Progenitor cell of endocrine pancreas (in vitro differentiated cells): Measurements from ENCODE around the gene ZNF106. TPM values are rescaled to one million over a fixed set of nuclear protein-coding genes. Genes with fewer than 3 reads are reported as not detected.

Source experiments
- DNase-seq: peaks from one replicate; pipeline ENCODE4 v3.0.0; 2021; ENCODE audit warnings: low spot score; ENCODE audit not compliant: unreplicated experiment
- H3K27ac Mint-ChIP-seq: 2 replicates; pipeline ENCODE4 v1.8.0; 2021; ENCODE audit warnings: mild to moderate bottlenecking, moderate library complexity, mixed read lengths
- H3K27me3 Mint-ChIP-seq: 2 replicates; pipeline ENCODE4 v1.8.0; 2021; ENCODE audit warnings: mixed read lengths
- H3K36me3 Mint-ChIP-seq: 2 replicates; pipeline ENCODE4 v1.8.0; 2022; ENCODE audit warnings: mixed read lengths; ENCODE audit not compliant: insufficient read depth
- H3K4me1 Mint-ChIP-seq: 2 replicates; pipeline ENCODE4 v1.8.0; 2021; ENCODE audit warnings: low read depth, mixed read lengths
- H3K4me3 Mint-ChIP-seq: 2 replicates; pipeline ENCODE4 v1.8.0; 2021; ENCODE audit warnings: low read depth, mild to moderate bottlenecking, moderate library complexity, mixed read lengths
- H3K9me3 Mint-ChIP-seq: 2 replicates; pipeline ENCODE4 v1.8.0; 2021; ENCODE audit warnings: low read depth, mixed read lengths
- CTCF ChIP-seq: fragments of 200-600 bp; sonication (generic); IDR thresholded peaks from one replicate; pipeline ENCODE4 v1.5.0; 2021; ENCODE audit warnings: antibody characterized with exemption, mild to moderate bottlenecking; ENCODE audit not compliant: unreplicated experiment
- total RNA-seq: library from RNA; stranded (reverse); gene quantifications from 2 replicates; pipeline ENCODE4 v1.2.1, GENCODE V29; 2021

ZNF106 gene
- total RNA-seq, 1 donor from 2014 or later = 52.4 TPM

GRCh38 chr15:42368096-42368495 lies 122.8 kb downstream of the ZNF106 start:
- Mint-ChIP-seq H3K36me3 (no peaks in the 10 kb centered on the region), H3K27ac (no peak overlapping the region), H3K27me3 (peaks cover 5% of the 10 kb centered on the region), H3K9me3 (peaks cover 10% of the 10 kb centered on the region), H3K4me1 (no peaks in the 10 kb centered on the region), H3K4me3 (no peak overlapping the region)
- no peak for TF ChIP-seq CTCF
- DNase-seq = no peak

GRCh38 chr15:42367041-42367440 lies 123.9 kb downstream of the ZNF106 start:
- DNase-seq = no peak
- Mint-ChIP-seq H3K9me3 (peaks cover 10% of the 10 kb centered on the region), H3K4me3 (no peak overlapping the region), H3K36me3 (no peaks in the 10 kb centered on the region), H3K4me1 (no peaks in the 10 kb centered on the region), H3K27me3 (peaks cover 5% of the 10 kb centered on the region), H3K27ac (no peak overlapping the region)
- no peak for TF ChIP-seq CTCF

- no peak overlapping the region for H3K27ac Mint-ChIP-seq
- H3K36me3 Mint-ChIP-seq = no peaks in the 10 kb centered on the region
- H3K4me1 Mint-ChIP-seq = no peaks in the 10 kb centered on the region
- H3K9me3 Mint-ChIP-seq = peaks cover 9% of the 10 kb centered on the region
- no peak for TF ChIP-seq CTCF
- H3K4me3 Mint-ChIP-seq = no peak overlapping the region
- no peak for DNase-seq
- peaks cover 5% of the 10 kb centered on the region for H3K27me3 Mint-ChIP-seq
Observed at GRCh38 chr15:42365921-42366550, 124.9 kb downstream of the ZNF106 start.

GRCh38 chr15:42364529-42364928 lies 126.4 kb downstream of the ZNF106 start:
- Mint-ChIP-seq H3K9me3 (peaks cover 6% of the 10 kb centered on the region), H3K4me3 (no peak overlapping the region), H3K27ac (no peak overlapping the region), H3K27me3 (peaks cover 5% of the 10 kb centered on the region), H3K36me3 (no peaks in the 10 kb centered on the region), H3K4me1 (no peaks in the 10 kb centered on the region)
- DNase-seq = no peak
- TF ChIP-seq CTCF = no peak

- H3K4me3 Mint-ChIP-seq = no peak overlapping the region
- peaks cover 2% of the 10 kb centered on the region for H3K9me3 Mint-ChIP-seq
- H3K36me3 Mint-ChIP-seq = no peaks in the 10 kb centered on the region
- DNase-seq = no peak
- H3K27ac Mint-ChIP-seq = no peak overlapping the region
- H3K27me3 Mint-ChIP-seq = peaks cover 5% of the 10 kb centered on the region
- TF ChIP-seq CTCF = no peak
- H3K4me1 Mint-ChIP-seq = no peaks in the 10 kb centered on the region
Observed at GRCh38 chr15:42363942-42364341, 127.0 kb downstream of the ZNF106 start.
